IPS DF 4.7 (cell line): ENCODE data around the gene NDUFA12.

ENCODE experiments used
- DNase-seq: peaks from one replicate; pipeline ENCODE4 v3.0.0-alpha.2; 2013; ENCODE audit warnings: low spot score; ENCODE audit errors: extremely low read depth

The NDUFA12 gene

DNA sequence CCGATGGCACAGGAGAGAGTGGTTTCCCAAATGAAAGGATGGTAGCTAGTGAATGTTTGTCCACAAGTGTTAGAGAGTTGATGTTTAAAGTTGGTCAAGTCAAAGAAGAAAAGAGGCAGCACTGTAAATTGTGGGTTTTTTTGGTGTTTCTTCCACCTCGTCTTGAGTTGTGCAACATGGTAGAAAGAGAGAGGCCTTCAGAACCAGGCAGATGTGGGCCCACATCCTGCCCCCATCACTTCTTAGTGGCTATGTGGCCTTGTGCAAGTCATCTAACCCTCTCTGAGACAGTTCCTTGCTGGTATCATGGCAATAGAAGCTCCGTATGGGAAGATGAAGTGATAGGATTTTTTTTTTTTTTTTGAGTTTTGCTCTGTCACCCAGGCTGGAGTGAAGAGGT, 60.8 kb downstream of the NDUFA12 start:
- DNase-seq, result no peak

- no peak for DNase-seq
Measured at GRCh38 chr12:94941440-94941862, 62.0 kb downstream of the NDUFA12 start.

DNA sequence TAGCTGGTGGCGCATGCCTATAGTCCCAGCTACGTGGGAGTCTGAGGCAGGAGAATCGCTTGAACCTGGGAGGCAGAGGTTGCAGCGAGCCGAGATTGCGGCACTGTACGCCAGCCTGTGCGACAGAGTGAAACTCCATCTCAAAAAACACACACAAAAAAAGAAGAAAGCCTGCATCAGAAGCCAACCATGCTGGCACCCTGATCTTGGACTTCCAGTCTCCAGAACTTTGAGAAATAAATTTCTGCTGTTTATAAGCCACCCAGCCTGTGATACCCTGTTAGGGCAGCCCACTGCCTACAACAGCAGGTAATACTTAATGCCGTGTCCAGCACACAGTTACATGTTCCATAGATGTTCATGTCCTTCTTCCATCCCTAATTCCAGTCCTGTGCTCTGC, 62.7 kb downstream of the NDUFA12 start:
- DNase-seq, result no peak

- no peak for DNase-seq
Measured at GRCh38 chr12:94938583-94938982, 64.9 kb downstream of the NDUFA12 start.

- no peak for DNase-seq
Measured at GRCh38 chr12:94930772-94931171, 72.7 kb downstream of the NDUFA12 start.

- DNase-seq, result no peak
Measured at GRCh38 chr12:94930216-94930654, 73.3 kb downstream of the NDUFA12 start.

DNA sequence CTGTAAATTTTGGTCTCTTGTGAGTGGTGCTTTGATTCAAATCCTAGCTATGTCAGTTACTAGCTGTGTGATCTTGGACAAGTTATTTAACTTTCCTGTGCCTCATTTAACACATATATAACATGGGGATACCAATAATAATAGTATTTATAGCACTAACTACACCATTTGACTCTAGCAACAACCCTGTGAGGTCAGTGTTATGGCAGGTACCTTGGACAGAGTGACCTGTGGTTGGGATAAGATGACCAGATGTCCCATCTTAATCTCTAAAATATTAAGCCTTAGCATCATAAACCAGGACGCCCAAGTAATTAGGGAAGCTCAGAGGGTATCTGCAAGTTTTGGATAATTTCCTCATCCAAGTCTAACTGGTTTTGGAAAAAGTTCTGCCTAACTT, 73.7 kb downstream of the NDUFA12 start:
- no peak for DNase-seq

DNA sequence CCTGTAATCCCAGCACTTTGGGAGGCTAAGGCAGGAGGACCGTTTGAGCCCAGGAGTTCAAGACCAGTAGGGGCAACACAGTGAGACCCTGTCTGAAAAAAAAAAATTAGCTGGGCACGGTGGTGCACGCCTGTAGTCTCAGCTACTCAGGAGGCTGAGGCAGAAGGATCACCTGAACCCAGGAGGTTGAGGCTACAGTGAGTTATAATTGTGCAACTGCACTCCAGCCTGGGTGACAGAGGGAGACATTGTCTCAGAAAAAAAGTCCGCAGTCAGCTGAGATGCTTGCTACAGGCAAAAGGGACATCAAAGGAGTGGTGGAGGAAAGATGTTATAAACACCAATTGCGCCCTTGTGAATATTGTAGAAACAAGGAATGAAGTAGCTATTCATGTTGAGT, 77.8 kb downstream of the NDUFA12 start:
- DNase-seq, result no peak

DNA sequence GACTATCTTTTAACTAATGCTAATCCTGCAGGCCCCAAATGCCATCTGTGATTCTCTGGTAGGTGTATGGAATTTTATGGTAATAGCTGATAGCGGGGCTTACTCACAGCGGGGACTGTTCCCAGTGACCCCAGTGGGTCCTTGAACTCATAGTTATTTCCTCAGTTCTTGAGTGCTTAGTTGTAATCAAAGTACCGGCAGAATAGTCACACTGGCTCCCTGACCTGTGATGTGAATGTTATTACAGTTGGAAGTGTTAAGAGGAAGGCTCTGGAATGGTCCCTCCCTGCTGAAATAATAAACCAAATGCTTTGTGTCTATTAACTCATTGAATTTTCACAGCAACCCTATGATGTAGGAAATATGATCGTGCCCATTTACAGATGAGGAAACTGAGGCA, 78.3 kb downstream of the NDUFA12 start:
- no peak for DNase-seq

GRCh38 chr12:94922561-94922960, 80.9 kb downstream of the NDUFA12 start:
- DNase-seq, result no peak
